Ishikawa (cell line): ENCODE data around the gene PRKCE.

ENCODE experiments used
- CEBPB ChIP-seq: IDR thresholded peaks from 2 replicates; pipeline ENCODE4 v1.6.1; 2012
- CREB1 ChIP-seq: IDR thresholded peaks from 2 replicates; pipeline ENCODE4 v1.6.1; 2012; ENCODE audit warnings: low read depth
- EGR1 ChIP-seq: IDR thresholded peaks from 2 replicates; pipeline ENCODE4 v1.6.1; 2012
- EP300 ChIP-seq: IDR thresholded peaks from 2 replicates; pipeline ENCODE4 v1.6.1; 2012; ENCODE audit warnings: borderline replicate concordance
- FOXM1 ChIP-seq: IDR thresholded peaks from 2 replicates; pipeline ENCODE4 v1.6.1; 2012; ENCODE audit warnings: low read depth, borderline replicate concordance
- NFIC ChIP-seq: IDR thresholded peaks from 2 replicates; pipeline ENCODE4 v1.6.1; 2012
- RAD21 ChIP-seq: IDR thresholded peaks from 2 replicates; pipeline ENCODE4 v1.6.1; 2012; ENCODE audit warnings: low read depth
- TAF1 ChIP-seq: IDR thresholded peaks from 2 replicates; pipeline ENCODE4 v1.6.1; 2012; ENCODE audit warnings: low read depth, mild to moderate bottlenecking
- TCF12 ChIP-seq: IDR thresholded peaks from 2 replicates; pipeline ENCODE4 v1.6.1; 2012; ENCODE audit warnings: low read depth
- TEAD4 ChIP-seq: IDR thresholded peaks from 2 replicates; pipeline ENCODE4 v1.6.1; 2012
- YY1 ChIP-seq: IDR thresholded peaks from 2 replicates; pipeline ENCODE4 v1.6.1; 2012; ENCODE audit warnings: low read depth
- ZBTB7A ChIP-seq: IDR thresholded peaks from 2 replicates; pipeline ENCODE4 v1.6.1; 2012; ENCODE audit warnings: low read depth
- TF ChIP-seq, protein P1 (sequence below): IDR thresholded peaks from 2 replicates; pipeline ENCODE4 v1.6.1; 2012; ENCODE audit warnings: low read depth, mild to moderate bottlenecking
- TF ChIP-seq, protein P2 (sequence below): IDR thresholded peaks from 2 replicates; pipeline ENCODE4 v1.6.1; 2012
- TF ChIP-seq, protein P3 (sequence below): IDR thresholded peaks from 2 replicates; pipeline ENCODE4 v1.6.1; 2012

The PRKCE gene

DNA sequence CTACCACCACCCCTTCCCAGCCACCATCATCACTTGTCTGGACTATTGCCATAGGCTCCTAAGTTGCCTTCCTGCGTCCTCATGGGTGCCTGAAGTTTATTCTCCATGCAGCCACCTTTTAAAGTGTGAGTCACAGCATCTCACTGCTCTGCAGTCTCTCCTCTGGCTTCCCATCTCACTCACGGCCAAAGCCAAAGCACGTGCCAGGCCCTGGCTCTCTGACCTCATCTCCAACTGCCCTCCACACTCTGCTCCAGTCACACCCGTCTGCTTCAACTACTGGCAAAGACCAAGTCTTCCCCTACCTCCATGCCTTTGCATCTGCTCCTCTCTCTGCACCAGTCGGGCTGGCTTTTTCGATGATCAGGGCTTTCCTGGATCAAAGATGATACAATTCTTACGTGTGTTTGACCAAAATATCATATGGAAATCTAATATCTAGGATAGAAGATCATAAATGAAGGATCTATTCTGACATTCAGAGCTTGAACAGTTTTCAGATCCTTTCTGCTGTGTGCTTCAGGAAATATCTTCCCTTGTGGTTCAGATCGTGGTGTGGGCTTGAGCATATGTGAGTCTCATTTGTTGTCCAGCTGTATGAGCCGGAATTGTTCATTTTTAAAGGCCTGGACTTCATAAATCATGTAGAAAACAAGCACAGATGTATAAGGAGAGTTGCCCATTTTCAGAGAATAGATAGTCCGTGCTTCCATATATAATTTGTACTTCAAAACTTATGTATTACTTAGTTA, 175.6 kb downstream of the PRKCE start:
- no peak for TF ChIP-seq FOXM1
- TF ChIP-seq, protein P1, sequence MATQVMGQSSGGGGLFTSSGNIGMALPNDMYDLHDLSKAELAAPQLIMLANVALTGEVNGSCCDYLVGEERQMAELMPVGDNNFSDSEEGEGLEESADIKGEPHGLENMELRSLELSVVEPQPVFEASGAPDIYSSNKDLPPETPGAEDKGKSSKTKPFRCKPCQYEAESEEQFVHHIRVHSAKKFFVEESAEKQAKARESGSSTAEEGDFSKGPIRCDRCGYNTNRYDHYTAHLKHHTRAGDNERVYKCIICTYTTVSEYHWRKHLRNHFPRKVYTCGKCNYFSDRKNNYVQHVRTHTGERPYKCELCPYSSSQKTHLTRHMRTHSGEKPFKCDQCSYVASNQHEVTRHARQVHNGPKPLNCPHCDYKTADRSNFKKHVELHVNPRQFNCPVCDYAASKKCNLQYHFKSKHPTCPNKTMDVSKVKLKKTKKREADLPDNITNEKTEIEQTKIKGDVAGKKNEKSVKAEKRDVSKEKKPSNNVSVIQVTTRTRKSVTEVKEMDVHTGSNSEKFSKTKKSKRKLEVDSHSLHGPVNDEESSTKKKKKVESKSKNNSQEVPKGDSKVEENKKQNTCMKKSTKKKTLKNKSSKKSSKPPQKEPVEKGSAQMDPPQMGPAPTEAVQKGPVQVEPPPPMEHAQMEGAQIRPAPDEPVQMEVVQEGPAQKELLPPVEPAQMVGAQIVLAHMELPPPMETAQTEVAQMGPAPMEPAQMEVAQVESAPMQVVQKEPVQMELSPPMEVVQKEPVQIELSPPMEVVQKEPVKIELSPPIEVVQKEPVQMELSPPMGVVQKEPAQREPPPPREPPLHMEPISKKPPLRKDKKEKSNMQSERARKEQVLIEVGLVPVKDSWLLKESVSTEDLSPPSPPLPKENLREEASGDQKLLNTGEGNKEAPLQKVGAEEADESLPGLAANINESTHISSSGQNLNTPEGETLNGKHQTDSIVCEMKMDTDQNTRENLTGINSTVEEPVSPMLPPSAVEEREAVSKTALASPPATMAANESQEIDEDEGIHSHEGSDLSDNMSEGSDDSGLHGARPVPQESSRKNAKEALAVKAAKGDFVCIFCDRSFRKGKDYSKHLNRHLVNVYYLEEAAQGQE: no peak
- TF ChIP-seq EGR1: no peak
- no peak for TF ChIP-seq CEBPB
- TF ChIP-seq TEAD4: no peak
- no peak for TF ChIP-seq YY1
- TF ChIP-seq TAF1: no peak
- TF ChIP-seq, protein P2, sequence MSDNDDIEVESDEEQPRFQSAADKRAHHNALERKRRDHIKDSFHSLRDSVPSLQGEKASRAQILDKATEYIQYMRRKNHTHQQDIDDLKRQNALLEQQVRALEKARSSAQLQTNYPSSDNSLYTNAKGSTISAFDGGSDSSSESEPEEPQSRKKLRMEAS: no peak

DNA sequence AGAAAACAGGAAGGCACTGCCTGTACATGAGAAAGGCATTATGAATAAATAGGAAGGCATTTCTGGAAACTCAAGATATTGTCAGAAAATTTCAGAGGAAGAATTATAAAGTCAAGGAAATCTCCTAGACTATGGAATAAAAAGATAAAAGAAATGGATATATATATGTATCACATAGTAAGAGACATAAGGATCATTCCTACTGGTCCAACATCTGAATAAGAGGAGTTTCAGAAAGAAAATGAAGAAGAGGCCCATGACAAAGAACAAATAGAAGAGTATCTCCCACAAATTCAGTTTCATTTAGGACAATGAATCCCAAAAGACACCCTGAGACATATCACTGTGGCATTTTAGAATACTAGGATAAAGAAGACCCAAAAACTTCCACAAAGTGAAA, 178.8 kb downstream of the PRKCE start:
- no peak for TF ChIP-seq CREB1
- no peak for TF ChIP-seq RAD21
- TF ChIP-seq ZBTB7A: no peak
- TF ChIP-seq EGR1: no peak

DNA sequence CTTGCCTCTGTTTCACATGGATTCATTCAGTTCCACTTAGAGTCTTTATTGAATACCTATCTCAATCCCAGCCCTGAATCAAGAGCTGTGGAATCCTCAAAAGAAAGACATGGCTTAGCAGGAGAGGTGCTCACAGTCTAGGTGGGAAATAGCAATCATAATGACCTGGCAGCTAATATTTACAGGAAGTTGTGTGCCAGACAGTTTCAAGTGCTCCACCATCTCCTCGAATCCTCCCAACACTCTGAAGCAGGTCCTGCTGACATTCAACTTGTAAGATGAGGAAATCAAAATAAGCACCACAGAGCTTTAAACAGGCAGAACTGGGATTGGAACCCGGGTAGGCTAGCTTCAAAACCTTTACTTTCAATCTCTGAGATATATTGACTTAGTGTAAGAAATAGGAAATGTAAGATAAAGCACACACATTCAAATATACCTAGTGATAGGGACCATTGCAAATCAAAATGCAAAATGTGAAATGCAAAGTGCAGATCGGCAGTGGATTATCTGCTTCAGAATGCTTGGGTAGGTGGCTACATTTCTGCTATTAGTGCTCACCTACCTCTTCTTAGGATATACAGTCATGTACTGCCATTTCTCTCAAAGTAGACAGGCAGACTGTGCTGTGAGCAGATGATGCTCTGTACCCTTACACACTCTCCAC, 182.0 kb downstream of the PRKCE start:
- TF ChIP-seq YY1: no peak
- TF ChIP-seq RAD21: no peak
- no peak for TF ChIP-seq EP300
- TF ChIP-seq CEBPB: no peak
- TF ChIP-seq FOXM1: no peak
- TF ChIP-seq TEAD4: no peak
- TF ChIP-seq TCF12: no peak
- TF ChIP-seq NFIC: no peak
- no peak for TF ChIP-seq CREB1
- TF ChIP-seq TAF1: no peak
- TF ChIP-seq, protein P1: no peak
- TF ChIP-seq, protein P3, sequence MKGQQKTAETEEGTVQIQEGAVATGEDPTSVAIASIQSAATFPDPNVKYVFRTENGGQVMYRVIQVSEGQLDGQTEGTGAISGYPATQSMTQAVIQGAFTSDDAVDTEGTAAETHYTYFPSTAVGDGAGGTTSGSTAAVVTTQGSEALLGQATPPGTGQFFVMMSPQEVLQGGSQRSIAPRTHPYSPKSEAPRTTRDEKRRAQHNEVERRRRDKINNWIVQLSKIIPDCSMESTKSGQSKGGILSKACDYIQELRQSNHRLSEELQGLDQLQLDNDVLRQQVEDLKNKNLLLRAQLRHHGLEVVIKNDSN: no peak
- TF ChIP-seq, protein P2: no peak
- no peak for TF ChIP-seq ZBTB7A

DNA sequence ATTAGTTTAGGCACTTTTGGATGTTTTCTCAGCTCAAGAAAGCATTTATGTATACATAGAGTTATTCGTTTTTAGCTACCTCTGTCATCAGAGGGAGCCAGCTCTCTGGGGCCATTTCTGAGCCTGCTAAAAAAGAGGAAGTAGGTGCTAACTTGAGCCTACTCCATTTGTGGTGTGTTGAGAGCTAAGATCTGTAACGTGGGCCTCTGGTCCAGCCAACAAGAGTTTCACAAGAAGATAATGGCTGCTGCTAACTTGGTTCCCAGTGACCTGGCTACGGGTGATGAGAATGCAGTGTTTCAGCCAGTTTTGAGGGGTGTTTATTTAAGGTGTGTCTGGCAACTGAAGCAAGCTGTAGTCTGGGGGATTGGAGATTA, 182.5 kb downstream of the PRKCE start:
- TF ChIP-seq CEBPB (no peak), EP300 (no peak), YY1 (no peak), EGR1 (no peak), TEAD4 (no peak), FOXM1 (no peak), CREB1 (no peak), NFIC (no peak), ZBTB7A (no peak), TAF1 (no peak), RAD21 (no peak), TCF12 (no peak)
- TF ChIP-seq, protein P2: no peak
- TF ChIP-seq, protein P3: no peak
- TF ChIP-seq, protein P1: no peak
